Mammary epithelial cell (primary cell): ENCODE data around the gene LENG8.

ENCODE experiments used
- EZH2 ChIP-seq: IDR thresholded peaks from 2 replicates; pipeline ENCODE4 v1.6.1; 2012; ENCODE audit warnings: low read length, inconsistent platforms, borderline replicate concordance
- TF ChIP-seq, protein P1 (sequence below), 2 donors: IDR thresholded peaks in 1 of 2; conservative IDR thresholded peaks in 1 of 2; 2 replicates each; pipeline ENCODE4 v1.5.1; 2011 to 2012; ENCODE audit warnings: inconsistent platforms in 2 of 2, low read length in 2 of 2, mild to moderate bottlenecking in 2 of 2, control low read depth in 1 of 2, low read depth in 1 of 2; ENCODE audit not compliant: insufficient read depth in 1 of 2; ENCODE audit errors: extremely low read depth in 1 of 2

DNA sequence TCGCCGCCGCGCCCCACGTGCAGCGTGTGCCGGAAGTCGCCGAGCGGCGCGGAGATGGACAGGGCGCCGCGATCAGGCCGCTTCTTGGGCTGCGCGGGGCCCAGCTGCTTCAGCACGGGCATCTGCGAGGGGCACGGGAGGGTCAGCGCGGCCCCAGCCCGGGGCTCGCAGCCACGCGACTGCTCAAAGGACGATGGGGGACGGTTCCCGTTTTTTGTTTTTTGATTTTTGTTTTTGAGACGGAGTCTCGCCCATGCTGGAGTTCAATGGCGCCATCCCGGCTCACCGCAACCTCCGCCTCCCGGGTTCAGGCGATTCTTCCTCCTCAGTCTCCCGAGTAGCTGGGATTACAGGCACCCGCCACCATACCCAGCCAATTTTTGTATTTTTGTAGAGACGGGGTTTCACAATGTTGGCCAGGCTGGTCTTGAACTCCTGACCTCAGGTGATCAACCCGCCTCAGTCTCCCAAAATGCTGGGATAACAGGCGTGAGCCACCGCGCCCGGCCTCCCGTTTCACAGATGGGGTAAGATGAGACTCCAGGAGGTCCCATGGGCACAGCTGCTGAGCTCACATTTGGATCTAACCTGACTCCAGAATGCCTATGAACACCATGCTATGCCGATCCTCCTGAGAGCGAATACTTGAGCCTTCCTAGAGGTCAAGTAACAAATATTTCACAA is 16.6 kb downstream of the LENG8 start:
- TF ChIP-seq, protein P1, sequence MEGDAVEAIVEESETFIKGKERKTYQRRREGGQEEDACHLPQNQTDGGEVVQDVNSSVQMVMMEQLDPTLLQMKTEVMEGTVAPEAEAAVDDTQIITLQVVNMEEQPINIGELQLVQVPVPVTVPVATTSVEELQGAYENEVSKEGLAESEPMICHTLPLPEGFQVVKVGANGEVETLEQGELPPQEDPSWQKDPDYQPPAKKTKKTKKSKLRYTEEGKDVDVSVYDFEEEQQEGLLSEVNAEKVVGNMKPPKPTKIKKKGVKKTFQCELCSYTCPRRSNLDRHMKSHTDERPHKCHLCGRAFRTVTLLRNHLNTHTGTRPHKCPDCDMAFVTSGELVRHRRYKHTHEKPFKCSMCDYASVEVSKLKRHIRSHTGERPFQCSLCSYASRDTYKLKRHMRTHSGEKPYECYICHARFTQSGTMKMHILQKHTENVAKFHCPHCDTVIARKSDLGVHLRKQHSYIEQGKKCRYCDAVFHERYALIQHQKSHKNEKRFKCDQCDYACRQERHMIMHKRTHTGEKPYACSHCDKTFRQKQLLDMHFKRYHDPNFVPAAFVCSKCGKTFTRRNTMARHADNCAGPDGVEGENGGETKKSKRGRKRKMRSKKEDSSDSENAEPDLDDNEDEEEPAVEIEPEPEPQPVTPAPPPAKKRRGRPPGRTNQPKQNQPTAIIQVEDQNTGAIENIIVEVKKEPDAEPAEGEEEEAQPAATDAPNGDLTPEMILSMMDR (conservative IDR thresholded peaks at IDR 0.05 in 1 of 2, IDR thresholded peaks at IDR 0.05 in 1 of 2; ENCODE audit: extremely low read depth in 1 of 2, insufficient read depth in 1 of 2, low read depth in 1 of 2, low read length in 2 of 2) = no peak
- TF ChIP-seq EZH2 = no peak
